DOHH2 (cell line): ENCODE measurements around the gene STT3B.

Experiments used
- EZH2phosphoT487 ChIP-seq: fragments of 200-600 bp; sonication (generic); IDR thresholded peaks from 2 replicates; pipeline ENCODE4 v1.6.1; 2017; ENCODE audit warnings: borderline replicate concordance, mild to moderate bottlenecking, antibody characterized with exemption, low read length, moderate library complexity, mixed read lengths
- TF ChIP-seq, protein P1 (sequence below): fragments of 200-600 bp; sonication (generic); IDR thresholded peaks from one replicate; pipeline ENCODE4 v1.5.1; 2014; ENCODE audit warnings: antibody characterized with exemption, mild to moderate bottlenecking, low read depth, low read length; ENCODE audit not compliant: poor library complexity, severe bottlenecking

DNA sequence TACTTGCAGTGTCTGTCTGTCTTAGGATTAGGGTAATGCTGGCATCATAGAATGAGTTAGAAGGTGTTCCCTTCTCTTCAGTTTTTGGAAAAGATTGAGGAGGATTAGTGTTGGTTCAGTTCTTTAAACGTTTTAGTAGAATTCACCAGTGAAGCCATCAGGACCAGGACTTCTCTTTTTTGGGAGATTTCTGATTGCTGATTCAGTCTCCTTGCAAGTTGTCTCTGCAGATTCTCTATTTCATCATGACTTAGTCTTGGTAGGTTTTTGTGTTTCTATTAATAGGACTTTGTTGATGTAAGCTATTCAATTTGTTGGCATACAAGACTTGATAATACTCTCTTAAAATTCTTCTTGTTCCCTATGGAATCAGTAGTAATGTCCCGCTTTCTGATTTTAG is 48.9 kb downstream of the STT3B start:
- TF ChIP-seq, protein P1, sequence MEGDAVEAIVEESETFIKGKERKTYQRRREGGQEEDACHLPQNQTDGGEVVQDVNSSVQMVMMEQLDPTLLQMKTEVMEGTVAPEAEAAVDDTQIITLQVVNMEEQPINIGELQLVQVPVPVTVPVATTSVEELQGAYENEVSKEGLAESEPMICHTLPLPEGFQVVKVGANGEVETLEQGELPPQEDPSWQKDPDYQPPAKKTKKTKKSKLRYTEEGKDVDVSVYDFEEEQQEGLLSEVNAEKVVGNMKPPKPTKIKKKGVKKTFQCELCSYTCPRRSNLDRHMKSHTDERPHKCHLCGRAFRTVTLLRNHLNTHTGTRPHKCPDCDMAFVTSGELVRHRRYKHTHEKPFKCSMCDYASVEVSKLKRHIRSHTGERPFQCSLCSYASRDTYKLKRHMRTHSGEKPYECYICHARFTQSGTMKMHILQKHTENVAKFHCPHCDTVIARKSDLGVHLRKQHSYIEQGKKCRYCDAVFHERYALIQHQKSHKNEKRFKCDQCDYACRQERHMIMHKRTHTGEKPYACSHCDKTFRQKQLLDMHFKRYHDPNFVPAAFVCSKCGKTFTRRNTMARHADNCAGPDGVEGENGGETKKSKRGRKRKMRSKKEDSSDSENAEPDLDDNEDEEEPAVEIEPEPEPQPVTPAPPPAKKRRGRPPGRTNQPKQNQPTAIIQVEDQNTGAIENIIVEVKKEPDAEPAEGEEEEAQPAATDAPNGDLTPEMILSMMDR, result no peak
- no peak for TF ChIP-seq EZH2phosphoT487
